ENCODE results near the gene PODN.

DNA sequence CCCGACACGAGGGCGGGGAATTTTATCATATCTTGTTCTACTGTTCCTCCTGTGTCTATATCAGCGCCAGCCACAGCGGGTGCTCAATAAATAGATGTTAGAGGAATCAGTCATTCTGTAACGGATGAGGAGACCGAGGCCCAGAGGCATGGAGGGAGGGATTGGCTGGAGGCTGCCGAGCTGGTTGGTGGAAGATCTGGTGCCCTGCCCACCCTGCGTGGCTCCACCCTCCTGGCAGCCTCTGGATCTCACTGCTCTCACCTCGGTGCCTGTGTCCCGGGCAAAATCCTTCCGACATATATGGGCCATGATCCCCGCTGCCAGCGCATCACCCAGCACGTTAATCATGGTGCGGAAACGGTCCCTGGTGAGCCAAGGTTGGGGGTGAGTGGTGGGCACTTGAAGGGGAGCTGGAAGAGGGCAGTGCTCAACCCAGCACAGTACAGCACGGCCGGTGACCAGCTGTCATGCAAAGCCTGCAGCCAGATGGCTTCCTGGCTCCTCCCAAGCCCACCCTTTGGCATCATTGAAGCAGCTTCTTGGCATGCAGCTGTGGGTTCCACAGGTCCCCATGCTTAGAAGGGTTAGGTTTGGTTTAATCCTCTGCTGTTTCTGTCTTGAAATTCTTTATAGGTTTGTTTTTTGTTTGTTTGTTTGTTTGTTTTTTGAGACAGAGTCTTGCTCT lies 26.7 kb downstream of the PODN start:
- TF ChIP-seq POLR2A (IDR thresholded peaks at IDR 0.05; ENCODE audit: low read depth, low read length) (no peak), BHLHE40 (IDR thresholded peaks at IDR 0.05; ENCODE audit: low read depth, low read length) (no peak), RFX5 (IDR thresholded peaks at IDR 0.05; ENCODE audit: low read depth, low read length) (no peak), RAD21 (IDR thresholded peaks at IDR 0.05; ENCODE audit: low read length) (no peak), SMC3 (IDR thresholded peaks at IDR 0.05; ENCODE audit: low read depth, low read length) (no peak), CEBPB (IDR thresholded peaks at IDR 0.05; ENCODE audit: low read depth, low read length) (no peak), RCOR1 (IDR thresholded peaks at IDR 0.05; ENCODE audit: insufficient replicate concordance, low read length) (no peak), NFE2L2 (IDR thresholded peaks at IDR 0.05; ENCODE audit: low read depth, low read length) (no peak), CHD1 (IDR thresholded peaks at IDR 0.05; ENCODE audit: low read depth, low read length) (no peak)
- TF ChIP-seq, protein P1, sequence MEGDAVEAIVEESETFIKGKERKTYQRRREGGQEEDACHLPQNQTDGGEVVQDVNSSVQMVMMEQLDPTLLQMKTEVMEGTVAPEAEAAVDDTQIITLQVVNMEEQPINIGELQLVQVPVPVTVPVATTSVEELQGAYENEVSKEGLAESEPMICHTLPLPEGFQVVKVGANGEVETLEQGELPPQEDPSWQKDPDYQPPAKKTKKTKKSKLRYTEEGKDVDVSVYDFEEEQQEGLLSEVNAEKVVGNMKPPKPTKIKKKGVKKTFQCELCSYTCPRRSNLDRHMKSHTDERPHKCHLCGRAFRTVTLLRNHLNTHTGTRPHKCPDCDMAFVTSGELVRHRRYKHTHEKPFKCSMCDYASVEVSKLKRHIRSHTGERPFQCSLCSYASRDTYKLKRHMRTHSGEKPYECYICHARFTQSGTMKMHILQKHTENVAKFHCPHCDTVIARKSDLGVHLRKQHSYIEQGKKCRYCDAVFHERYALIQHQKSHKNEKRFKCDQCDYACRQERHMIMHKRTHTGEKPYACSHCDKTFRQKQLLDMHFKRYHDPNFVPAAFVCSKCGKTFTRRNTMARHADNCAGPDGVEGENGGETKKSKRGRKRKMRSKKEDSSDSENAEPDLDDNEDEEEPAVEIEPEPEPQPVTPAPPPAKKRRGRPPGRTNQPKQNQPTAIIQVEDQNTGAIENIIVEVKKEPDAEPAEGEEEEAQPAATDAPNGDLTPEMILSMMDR (conservative IDR thresholded peaks at IDR 0.05; ENCODE audit: low read depth, low read length): no peak
- TF ChIP-seq, protein P2, sequence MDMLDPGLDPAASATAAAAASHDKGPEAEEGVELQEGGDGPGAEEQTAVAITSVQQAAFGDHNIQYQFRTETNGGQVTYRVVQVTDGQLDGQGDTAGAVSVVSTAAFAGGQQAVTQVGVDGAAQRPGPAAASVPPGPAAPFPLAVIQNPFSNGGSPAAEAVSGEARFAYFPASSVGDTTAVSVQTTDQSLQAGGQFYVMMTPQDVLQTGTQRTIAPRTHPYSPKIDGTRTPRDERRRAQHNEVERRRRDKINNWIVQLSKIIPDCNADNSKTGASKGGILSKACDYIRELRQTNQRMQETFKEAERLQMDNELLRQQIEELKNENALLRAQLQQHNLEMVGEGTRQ (IDR thresholded peaks at IDR 0.05; ENCODE audit: low read depth, low read length): no peak
